Fibroblast of peridontal ligament (primary cell): Measurements from ENCODE around the gene MAMLD1.

Experiments used
- DNase-seq: peaks from one replicate; pipeline ENCODE4 v3.0.0-alpha.2; 2010; ENCODE audit errors: extremely low read depth

Gene MAMLD1

DNA sequence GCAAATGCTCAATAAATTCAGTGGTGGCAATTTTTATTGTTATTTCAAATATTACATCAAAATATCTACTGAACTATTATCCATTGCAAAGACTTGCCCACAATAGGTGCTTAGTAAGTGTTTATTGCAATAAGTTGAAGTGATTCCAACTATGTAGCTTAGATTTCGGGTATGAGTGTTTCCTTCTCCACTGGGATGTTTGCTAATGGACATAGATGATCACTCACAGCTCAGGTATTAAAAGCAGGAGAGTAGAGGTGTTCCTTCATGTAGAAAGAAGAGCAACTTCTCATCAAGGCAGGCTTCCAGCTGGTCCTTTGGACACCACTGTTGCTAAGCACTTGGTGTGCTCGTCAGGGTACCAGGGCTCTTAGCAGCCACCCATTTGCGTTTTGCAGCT, 139.0 kb downstream of the MAMLD1 start:
- DNase-seq, result no peak

DNA sequence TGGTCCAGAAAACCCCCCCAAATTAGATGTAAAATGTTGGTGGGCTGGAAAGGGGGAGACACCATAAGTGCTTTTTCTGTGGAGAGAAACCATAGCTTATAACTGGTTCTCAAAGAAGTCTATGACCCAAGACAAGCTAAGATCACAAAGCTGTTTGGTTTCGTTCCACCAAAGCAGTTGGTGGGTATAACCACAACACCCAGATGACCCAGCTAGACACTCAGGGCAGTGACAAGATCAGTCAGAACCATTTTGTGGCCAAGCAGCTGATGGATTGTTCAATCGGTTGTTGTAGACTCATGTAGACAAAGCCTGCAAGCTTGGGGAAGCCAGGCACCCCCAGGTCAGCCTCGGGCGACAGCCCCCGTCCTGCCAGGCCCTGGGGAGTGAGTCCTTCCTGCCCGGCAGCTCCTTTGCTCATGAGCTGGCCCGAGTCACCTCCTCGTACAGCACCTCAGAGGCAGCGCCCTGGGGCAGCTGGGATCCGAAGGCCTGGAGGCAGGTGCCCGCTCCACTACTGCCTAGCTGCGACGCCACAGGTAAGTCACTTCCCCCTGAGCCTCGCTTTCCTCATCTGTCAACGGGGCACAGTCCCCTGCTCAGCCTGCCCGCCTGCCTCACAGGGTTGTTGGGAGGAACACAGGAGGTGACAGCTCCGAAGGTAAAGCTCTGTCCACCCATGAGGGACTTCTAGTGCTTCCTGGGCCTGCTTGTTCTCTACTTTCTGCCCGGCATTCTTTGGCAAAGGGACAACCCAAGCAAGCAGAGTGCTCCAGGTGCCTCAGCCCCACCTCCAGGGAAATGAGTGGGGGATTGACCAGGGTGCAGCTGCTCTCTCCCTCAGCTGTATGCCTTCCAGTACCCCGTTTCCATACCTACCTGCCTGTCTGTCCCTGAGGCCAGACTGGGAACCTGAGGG, 140.1 kb downstream of the MAMLD1 start:
- no peak for DNase-seq

DNA sequence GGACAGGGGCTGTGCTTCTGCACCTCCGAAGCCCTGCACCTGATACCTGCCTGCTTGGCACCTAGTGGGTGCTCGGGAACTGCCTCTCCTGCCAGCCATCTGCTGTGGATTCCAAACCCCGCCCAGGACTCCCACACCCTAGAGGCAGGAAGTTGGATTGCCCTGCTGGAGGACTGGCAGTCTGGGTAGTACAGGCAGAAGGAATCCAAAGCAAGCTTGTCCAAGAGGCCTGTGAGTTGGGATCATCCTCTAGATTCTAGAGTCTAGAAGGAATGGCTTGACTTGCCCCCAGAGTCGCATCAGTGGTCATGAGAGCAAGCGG, 140.7 kb downstream of the MAMLD1 start:
- no peak for DNase-seq

DNA sequence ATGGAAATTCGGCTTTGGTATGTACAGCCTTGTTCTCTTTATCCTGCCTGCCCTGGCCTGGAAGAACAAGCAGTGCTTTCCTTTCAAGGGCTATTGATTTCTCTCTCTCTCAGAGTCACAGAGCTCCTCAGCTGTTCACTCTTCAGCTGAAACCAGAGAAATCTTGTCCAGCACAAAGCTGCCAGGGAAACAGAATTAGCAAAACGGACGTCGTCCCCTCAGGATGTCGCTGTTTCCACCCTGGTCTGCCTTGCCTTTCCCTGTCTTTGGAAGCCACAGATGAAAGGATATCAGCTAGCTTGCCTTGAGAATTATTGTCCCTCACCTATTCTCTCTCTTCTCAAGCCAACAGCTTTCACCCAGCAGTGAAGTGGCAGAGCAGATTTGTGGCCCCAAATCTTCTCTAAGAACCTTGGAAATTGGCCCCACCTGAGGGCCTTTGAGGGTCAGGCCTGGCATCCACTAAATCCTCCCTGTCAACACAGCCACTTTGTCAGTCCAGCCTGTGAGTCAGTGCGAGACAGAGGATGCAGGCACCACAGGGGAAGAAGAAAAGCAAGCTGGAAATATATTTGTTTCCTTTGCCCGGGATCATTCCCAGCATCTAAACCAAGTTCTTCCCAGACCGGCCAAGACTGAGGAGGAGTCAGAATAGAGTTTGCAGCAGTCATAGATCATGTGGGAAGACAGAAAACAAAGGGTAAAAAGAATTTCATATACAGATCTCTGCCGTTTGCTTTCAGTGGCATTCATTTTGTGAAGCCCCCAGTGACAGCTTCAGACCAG, 141.5 kb downstream of the MAMLD1 start:
- DNase-seq, result peak; percentile 53

DNA sequence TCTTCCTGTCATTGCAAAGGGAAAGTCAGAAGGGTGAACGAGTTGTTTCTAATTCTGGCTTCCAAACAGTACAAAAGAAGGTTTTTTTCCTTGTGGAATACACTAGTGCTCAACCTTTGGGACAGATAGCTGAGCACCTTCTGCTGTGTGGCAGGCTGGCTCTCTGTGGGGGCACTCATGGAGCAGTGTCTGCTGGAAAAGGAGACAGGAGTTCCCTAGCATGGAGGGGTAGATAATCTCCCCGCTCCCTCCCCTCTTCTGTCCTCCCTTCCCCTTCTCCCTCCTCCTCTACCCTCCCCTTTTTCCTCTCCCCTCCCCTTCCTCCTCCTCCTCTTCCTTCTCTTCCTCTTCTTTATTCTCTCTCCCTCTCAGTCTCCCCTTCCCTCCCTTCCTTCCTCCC, 142.9 kb downstream of the MAMLD1 start:
- no peak for DNase-seq

DNA sequence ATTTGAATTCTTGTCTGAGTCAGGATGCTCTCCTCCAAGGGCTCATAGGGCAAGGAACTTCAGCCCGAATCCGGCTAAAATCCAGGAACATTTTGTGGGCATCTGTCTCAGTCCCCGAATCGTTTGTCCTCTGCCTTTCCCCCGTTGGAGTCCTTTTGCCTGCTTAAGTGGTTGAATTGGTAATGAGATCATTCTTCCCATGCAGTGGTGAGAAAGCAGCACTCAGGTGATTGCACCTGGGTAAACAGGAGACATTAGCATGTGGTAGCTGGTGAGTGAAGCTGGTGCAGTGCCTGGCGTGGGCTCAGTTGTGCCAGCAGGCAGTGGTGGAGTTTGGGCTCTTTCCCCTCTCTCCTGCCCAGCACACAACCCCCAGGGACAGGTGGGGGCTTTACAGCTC, 143.4 kb downstream of the MAMLD1 start:
- DNase-seq, result no peak

DNA sequence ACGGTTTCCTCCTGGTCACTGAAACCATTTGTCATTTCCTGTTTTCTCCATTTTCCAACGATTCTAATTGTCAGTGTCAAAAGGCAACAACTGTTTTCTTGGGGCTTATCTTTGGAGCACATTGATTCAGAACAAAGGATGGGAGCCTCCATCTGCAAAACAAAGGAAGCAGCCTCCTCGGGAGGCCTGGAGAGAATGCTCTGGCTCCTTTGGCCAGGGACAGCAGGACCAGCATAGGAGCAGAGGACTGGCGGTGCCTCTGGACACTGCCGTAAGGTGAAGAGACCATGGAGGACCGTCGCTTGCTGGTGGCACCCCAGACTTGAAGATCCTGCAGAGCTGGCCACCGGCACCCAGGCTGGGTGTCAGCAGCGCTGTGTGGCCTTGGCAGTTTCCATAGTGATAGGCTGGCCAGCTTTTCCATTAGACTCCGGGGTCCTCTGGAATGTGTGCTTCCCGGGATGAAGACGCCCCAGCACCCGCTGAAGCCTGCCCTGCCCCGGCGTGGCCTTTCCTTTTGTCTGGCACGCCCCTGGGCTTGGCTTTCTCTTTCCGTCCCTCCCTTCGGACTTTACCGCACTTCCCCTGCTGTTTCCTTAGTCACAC, 144.2 kb downstream of the MAMLD1 start:
- DNase-seq, result no peak

DNA sequence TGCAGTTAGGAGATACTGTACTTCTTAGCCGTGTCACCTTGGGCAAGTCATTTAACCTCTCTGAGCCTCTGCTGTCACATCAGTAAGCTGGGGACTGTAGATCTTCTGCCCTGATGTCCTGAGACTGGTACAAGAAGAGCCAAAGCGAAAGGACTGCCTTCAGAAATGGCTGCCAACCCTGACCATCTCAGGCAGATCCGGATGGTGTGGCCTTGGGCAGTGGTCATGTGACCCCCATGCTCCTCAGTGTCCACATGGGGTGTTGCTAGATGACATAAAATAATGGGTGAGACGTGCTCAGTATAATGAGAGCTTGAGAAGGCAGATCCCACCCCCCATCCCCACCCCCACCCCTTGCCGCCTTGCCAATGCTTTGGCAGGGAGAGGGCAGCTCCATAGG, 144.9 kb downstream of the MAMLD1 start:
- DNase-seq, result no peak

DNA sequence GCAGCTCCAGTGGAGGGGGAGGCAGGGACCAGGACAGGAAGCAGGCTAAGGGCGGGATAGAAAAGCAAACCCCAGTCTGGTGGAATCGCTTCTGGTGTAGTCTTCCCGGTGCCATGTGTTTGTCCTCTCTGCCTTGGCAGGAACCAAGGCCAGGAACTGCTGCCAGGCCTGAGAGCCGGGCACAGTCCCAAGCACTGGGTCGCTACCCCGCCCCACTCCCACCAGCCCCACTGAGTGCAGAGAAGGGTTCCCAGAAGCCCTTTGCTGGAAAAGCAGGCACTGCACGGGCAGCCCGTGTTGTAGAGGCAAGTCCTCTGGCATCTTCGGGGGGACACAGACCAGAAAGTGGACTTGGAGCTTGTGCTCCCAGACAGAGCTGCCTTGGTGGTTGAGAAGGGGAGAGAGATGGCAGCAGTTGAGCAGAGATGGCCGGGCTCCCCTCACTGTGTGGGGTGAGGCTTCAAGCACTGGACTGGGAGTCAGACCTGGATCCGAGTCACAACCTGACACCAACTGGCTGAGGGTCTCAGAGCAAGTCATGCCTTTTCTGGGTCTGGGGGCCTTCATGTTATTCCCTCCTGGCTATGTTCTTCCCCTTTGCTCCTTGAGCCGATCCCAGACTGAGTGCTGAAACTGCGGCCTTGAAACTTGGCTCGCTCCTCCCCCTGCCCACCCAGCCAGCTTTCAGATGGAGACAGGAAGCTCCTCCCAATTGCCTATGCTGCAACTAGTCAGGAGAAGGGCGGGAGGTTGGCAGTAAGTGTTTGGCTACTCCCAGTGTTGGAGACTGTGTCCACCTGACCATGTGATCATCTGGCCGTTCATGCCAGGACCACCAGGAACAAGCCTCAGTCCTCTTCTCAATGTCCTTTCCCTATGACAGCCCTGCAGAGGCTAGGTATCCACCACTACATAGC, 145.6 kb downstream of the MAMLD1 start:
- peak; percentile 45 for DNase-seq

DNA sequence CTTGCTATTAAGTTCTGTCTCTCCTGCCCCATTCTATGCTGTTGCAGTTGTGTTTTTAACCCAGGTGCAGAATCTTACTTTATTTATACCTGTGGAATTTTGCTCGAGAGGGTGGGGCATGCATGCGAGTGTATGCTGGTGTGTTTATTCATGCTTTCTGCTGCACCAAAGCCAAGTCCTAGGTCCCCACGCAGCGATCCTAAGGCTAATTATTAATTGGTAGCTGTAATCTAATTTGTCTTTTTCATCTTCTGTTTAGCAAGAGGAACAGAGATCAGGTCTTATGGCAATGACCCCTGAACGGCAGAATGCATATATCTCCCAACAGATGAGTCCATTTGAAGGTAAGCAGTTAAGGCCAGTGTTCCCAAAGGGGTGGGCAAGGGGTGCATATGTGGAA, 146.6 kb downstream of the MAMLD1 start:
- no peak for DNase-seq

DNA sequence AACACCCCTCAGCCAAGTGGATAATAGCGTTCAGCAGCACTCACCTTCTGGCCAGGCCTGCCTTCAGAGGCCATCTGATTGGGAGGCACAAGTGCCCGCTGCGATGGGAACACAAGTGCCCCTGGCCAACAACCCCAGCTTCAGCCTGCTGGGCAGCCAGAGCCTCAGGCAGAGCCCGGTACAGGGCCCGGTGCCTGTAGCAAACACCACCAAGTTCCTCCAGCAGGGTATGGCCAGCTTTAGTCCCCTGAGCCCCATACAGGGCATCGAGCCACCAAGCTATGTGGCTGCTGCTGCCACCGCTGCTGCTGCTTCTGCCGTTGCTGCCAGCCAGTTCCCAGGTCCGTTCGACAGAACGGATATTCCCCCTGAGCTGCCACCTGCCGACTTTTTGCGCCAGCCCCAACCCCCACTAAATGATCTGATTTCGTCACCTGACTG, 149.4 kb downstream of the MAMLD1 start:
- no peak for DNase-seq

DNA sequence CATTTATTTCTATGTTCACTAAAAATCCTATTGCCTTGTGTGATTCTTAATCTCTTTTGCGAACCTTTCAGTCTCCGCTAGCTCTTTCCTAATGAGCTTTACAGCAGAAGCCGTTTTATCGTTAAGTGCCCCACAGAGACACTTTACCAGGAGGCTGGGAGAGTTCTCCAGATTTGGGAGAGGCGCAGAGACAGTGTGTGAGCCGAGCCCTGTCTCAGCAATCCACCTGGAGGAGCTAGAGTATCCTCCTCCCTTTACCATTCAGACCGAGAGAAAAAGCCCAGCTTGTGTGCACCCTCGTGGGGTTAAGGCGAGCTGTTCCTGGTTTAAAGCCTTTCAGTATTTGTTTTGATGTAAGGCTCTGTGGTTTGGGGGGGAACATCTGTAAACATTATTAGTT, 150.4 kb downstream of the MAMLD1 start:
- no peak for DNase-seq

DNA sequence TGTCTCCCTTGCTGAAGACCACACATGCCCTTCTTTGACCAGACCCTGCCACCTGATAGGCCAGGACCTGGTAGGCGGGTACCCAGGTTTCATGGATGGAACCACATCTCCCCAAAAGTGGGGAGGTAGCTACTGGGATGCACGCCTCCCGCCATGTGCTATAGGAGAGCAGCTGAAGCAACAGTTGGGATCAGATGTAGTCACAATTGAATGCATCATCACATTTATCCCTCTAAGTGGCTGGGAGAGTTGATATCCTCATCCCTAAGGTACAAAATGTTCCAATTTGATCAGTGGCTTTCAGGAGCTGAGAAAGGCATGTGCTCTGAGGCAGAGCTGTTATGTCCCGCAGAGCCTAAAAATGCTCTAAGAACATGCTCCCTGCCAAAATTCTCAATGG, 151.3 kb downstream of the MAMLD1 start:
- DNase-seq, result no peak

DNA sequence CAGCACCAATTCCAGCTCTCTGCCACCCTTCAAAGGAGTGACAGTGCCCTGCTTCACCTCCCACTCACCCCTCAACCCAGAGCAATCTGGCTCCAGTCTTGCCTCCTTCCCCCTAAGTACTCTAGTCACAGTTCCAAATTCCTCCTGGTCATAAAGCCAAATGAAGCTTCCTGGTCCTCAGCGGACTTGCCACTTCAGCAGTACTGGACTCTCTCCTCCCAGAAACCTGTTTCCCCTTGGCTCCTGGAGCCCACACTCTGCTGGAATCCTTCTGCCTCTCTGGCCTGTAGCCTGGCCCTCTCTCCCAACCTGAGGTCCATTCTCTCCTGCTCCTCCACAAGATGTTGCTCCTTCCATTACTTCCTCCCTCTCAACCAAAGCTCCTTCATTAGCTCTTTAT, 152.7 kb downstream of the MAMLD1 start:
- DNase-seq, result no peak

DNA sequence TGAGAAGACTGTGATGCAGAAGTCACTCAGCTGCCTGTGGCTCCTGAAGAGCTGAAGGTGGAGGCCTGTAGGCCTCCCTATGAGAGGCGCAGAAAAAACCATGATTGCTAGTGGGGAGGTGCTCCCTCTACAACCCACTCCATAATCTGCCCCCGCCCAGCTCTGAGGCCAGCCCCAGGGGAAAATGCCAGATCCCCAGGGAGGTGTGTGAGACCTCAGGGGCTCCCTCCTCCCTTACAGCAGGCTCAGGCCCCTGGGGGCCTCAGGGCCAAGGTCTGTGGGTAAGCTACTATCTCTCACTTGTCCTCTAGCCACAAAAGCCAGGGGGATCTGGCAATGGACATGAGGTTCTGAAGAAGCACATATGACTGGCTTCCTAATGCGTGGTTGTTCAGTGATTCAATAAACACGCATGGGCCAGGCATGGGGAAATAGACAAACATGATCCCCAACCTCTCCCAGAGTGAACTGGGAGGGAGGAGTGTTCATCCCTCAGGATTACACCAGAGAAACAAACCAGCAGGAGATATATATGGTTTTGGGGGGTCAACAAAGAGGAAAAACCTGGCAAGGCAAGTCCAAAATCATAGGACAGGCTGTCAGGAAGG, 154.3 kb downstream of the MAMLD1 start:
- DNase-seq, result peak; percentile 81

DNA sequence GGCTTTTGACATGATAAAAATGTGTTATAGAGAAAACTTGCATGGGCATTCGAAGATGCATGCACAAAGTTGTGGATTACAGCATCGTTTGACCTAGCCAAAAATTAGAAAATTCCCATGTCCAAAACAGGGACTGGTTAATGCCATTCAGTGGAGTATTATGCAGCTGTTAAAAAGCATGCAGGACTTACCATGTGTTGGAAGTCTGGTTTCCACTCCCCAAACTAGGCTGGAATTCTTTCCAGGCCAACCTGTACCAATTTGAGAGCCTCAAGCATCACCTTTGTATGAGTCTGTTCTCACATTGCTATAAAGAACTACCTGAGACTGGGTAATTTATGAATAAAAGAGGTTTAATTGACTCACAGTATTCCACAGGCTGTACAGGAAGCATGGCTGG, 159.4 kb downstream of the MAMLD1 start:
- DNase-seq, result no peak

DNA sequence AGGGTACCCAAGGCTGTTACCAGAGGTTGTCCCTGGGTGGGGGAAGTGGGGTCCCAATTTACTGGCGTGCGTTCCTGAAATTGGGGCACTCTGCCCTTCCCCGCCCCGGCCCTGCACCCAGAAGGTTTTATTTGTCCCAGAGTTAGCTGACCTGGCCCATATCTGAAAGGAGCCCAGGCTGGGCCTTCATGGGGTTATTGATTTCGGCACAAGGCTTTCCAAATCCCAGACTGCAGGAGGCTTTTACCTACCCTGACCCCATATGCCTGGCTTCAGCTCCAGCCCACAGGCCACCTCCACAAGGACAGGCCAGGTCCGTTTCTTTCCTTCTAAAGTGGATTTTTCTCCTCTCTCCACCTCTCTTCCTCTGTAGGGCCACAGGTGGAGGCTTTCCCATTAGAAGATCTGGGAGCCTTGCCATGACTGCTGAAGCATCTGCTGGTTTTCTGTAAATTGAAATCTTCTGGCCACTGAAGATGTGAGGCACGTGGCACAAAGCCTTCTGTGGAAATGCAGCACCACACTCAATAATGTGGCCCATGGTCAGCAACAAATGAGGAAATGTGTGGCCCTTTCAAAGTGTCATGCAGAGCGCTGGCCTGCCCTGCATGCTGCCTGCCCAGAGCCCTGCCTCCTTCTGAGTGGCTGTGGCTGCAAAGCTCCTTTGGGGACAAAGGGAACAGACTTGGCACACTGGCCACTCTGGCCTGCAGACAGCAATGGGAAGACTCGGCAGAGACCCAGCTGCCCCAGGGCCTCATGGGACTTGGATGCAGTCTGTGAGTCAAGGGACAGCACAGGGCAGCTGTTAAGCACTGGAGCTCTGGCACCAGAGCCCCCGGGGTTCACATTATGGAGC, 162.2 kb downstream of the MAMLD1 start:
- DNase-seq, result peak; percentile 2

DNA sequence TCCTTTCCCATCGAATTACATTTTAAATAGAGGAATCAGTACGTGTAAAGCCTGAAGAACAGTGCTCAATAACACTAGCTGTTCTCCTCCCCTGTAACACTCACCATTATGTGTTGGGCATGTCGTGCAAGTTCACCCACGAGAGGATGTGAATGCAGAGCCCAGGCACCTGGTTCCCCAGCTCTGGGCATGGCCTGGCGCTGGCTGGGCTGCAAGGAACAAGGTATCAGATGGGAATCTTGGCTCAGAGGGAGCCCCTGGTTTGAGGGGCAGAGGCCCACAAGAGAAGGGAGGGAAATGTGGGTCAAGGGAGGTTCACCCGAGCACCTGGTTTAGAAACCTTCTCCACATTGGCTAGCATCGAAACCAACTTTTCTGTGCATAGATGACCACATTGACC, 163.6 kb downstream of the MAMLD1 start:
- DNase-seq, result no peak

DNA sequence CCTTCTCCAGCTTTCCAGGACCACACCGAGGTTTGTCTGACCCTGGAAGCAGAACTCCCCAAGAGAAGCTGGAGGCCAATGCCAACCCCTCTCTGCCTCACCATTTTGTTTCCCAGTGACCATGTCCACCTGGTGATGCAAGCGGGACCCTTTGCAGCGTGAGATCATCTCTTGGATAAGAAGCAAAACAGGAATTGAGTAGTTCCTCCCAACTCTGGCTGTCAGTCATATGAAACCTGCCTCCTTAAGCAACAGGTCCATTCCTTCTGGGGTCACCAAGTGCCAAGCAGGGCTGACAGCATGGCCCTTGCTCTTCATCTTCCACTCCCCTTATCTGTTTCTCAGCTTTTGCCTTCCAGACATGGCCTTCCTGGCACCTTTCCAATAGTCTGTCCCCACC, 164.0 kb downstream of the MAMLD1 start:
- no peak for DNase-seq

DNA sequence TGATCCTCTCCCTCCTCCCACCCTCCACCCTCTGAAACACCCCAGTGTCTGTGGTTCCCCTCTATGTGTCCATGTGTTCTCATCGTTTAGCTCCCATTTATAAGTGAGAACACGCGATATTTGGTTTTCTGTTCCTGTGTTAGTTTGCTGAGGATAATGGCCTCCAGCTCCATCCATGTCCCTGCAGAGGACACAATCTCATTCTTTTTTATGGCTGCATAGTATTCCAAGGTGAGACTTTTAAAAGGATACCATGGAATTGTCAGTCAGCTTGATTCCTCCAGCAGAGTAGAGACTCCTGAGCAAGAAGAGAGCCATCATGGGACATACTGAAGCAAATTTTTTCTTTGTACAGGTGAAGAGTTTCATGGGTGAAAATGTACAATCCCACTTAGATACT, 166.5 kb downstream of the MAMLD1 start:
- DNase-seq, result no peak
